GM12891 (cell line): Measurements from ENCODE around the gene APBA2. TPM values are rescaled to one million over a fixed set of nuclear protein-coding genes. Genes with fewer than 3 reads are reported as not detected.
"Not testable (repeated sequence)": the region's sequence is repeated elsewhere in the genome, so short reads cannot be mapped to it uniquely, and the experiment has no call there.

ENCODE experiments used
- DNase-seq: peaks from one replicate; pipeline ENCODE4 v3.0.0; 2011; ENCODE audit warnings: low spot score; ENCODE audit not compliant: insufficient read length
- FAIRE-seq: peaks from 2 replicates; lab custom pipeline; 2011; peaks lifted over from hg19 to GRCh38; lab: Jason Lieb, UNC
- PAX5 ChIP-seq: IDR thresholded peaks from 2 replicates; pipeline ENCODE4 v1.6.1; 2011; ENCODE audit warnings: low read length, moderate library complexity, mild to moderate bottlenecking; ENCODE audit not compliant: insufficient read depth, severe bottlenecking
- POLR2A ChIP-seq: IDR thresholded peaks from 2 replicates; pipeline ENCODE4 v1.6.1; 2011; ENCODE audit warnings: low read depth, low read length, control low read depth
- POLR2AphosphoS5 ChIP-seq: IDR thresholded peaks from 2 replicates; pipeline ENCODE4 v1.6.1; 2011; ENCODE audit warnings: low read depth, low read length, control low read depth
- POU2F2 ChIP-seq: IDR thresholded peaks from 2 replicates; pipeline ENCODE4 v1.6.1; 2011; ENCODE audit warnings: low read depth, mild to moderate bottlenecking, control low read depth, low read length, moderate library complexity
- SPI1 ChIP-seq: IDR thresholded peaks from 2 replicates; pipeline ENCODE4 v1.6.1; 2011; ENCODE audit warnings: low read depth, low read length, control low read depth
- TAF1 ChIP-seq: IDR thresholded peaks from 2 replicates; pipeline ENCODE4 v1.6.1; 2011; ENCODE audit warnings: low read depth, low read length, control low read depth
- polyA plus RNA-seq: library from polyadenylated mRNA; unstranded; fragments of >200 nt; gene quantifications from one replicate; pipeline ENCODE4 v1.2.1, GENCODE V29; 2012; ENCODE audit warnings: low read depth, missing spikeins, inconsistent platforms; ENCODE audit not compliant: missing spikeins

Gene APBA2
- 0.06 TPM for polyA plus RNA-seq

DNA sequence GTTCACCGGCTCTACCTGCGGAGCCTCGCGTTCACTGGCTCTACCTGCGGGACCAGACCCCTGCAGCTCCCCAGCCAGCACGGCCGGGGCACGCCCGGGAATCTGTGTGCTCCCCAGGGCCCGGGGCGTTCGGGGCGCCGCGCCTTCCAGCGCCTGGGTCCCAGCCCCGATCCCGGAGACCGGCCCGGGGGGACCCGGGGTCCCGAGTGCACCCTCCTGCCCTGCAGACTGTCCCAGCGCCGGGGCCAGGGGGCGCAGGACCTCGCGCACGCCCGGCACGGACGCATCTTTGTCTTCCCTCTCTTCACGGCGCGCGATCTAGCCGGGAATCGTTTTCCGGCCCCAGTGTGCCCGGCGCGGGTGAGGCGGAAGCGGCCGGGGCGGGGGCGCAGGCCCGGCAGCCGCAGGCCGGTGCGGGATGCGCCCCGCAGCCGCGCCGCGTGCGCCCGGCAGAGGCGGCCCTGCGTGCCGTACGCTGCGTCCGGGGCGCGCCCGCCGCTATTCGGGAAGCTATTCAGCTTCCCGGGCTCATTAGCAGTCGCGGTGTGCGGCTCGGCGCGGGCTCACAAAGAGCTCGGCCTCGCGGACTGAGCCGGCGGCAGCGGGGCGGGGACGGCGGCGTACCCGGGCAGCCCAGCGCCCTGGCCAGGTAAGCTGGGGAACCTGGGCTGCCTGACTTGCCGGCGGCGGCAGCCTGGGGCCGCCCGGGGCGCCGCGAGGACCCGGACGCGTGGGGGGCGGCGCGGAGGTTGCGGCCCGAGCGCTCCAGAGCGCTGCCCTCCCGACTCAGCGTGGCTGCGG lies at the start of gene APBA2:
APBA2 (plus strand) TSS at position 345 of the 801 bp plus-strand sequence. CDS start 167,911 bp downstream, outside the sequence.
- no peak for TF ChIP-seq POLR2A
- no peak for TF ChIP-seq SPI1
- DNase-seq (no peak), FAIRE-seq (no peak)

DNA sequence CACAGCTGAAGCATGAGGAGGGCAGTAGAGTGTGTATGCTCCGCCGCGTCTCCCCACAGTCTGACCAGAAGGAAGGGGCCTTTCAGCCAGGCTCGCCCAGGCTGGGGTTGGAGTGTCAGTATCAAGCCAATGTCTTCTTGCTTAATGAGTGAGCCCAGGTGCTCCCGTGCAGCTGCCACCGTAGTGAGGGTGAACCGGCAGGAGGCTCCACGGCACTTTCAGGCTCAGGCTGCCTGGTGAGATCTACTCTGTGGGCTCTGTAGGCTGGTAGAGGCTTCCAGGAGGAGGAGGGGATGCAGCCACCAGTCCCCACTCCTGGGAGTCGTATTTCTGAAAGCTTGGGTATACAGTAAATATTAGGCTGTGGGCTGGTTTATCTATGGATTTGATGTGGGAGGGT lies 45.5 kb upstream of the APBA2 start:
- FAIRE-seq, DNase-seq: not testable (repeated sequence)

DNA sequence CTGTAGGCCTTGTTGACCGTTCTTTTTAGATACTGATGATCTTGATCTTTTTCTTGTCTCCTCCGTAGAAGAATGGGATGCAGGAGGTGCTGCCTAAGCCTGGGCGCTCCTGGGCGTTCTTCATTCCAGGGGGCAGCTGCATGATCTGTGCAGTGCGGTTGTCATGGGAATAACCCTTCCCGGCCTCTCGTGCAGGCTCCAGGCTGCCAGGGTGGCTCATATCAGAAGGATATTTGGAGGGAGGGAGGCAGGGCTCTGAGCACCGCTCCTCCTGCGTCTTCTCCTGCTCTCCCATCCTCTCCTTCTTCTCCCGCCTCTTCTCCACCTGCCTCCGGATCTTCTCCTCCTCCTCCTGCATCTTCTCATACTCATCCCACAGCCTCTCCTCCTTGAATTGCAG lies 43.6 kb upstream of the APBA2 start:
- DNase-seq, FAIRE-seq: not testable (repeated sequence)

DNA sequence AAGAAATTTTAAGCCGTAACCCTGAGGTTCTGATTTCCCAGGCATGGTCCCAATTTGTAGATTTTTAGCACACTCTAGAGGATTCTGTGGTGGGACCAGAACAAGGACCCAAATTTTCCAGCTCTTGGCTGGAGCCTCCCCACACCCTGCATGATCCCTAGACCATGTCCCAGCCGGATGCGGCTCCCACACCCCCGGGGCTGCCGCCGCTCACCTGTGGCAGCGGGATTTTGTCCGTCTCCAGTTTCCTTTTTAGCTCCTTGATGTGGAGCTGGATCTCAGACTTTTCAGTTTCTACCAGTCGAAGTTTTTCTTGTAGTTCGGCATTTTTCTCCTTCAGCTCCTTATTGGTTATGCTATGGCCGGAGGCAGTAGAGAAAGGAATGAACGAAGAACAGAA lies 42.3 kb upstream of the APBA2 start:
- not testable (repeated sequence) for DNase-seq, FAIRE-seq

DNA sequence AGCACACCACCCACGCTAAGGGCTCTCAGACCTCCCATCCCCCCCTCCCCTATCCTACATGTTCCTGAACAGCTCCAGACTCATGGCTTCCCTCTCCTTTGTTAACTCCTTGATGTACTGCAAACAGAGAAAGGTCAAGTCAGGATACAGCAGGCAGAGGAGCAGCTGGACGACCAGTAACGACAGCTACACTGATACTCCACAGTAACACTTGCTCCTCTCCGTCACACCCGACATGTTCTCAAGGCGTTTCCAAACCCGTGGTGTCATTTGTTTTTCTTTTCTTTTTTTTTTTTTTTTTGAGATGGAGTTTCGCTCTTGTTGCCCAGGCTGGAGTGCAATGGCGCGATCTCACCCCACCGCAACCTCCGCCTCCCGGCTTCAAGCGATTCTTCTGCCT lies 41.6 kb upstream of the APBA2 start:
- not testable (repeated sequence) for FAIRE-seq, DNase-seq

DNA sequence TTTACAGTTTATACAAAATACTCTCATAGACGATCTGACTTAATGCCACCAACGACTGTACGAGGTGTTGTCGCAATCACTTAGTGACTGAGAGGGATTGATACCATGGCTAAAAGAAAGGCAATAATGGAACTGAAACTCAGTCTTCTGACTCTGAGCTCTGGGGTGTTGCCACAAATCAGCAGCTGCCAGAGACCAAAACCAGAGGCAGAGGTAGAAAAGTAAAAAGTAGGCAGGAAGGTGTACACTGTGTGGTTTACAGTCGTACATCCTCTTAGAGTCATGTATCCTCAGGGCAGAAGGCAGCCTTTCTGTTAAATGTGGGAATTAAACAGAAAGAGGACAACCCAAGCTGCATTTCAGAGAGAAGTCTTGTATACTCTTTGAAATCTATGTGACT lies 38.5 kb upstream of the APBA2 start:
- DNase-seq, FAIRE-seq: not testable (repeated sequence)

DNA sequence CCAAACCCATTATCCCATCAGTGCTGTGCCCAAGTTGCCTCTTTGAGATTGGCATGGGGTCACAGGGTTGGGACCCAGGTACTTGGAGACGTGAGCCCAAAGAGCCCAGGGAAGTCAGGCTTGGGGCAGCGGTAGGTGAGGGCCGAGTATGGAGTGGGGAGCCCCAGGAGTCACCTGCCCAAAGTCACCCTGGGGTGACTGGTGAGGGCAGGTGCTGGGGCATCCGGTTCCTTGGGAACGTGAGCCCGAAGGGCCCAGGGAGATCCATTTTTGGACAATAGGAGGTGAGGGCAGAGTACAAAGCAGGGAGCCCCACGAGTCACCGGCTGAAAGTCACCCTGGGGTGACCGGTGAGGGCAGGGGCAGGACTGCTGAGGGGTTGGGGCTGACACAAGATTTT lies 37.8 kb upstream of the APBA2 start:
- not testable (repeated sequence) for FAIRE-seq, DNase-seq

DNA sequence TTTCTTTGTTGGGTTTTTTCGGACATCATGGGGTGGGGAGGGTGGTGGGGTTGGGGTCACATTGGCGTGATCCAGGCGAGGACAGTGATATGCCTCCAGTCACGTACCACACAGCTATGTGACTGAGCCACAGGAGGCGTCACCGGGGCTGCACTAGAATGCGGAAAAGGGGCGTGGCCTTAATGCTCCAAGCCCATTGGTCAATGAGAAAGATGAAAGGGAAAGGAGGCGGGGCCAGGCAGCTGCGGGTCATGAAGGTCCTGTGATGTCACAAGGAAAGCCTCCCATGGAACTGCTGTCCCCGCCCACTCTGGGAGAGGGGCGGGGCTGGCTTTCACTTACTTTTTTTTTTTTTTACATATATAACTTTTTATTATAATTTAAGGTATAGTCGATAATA lies 37.3 kb upstream of the APBA2 start, which contains the start of gene GOLGA6L7:
GOLGA6L7 (minus strand) TSS at position 124 of the 400 bp plus-strand sequence; CDS start at position 29, 95 bp downstream.
- DNase-seq, FAIRE-seq: not testable (repeated sequence)

DNA sequence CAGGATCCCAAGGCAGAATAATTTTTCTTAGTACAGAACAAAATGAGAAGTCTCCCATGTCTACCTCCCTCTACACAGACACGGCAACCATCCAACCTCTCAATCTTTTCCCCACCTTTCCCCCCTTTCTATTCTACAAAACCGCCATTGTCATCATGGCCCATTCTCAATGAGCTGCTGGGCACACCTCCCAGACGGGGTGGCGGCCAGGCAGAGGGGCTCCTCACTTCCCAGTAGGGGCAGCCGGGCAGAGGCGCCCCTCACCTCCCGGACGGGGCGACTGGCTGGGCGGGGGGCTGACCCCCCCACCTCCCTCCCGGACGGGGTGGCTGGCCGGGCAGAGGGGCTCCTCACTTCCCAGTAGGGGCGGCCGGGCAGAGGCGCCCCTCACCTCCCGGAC lies 36.5 kb upstream of the APBA2 start:
- not testable (repeated sequence) for FAIRE-seq, DNase-seq

DNA sequence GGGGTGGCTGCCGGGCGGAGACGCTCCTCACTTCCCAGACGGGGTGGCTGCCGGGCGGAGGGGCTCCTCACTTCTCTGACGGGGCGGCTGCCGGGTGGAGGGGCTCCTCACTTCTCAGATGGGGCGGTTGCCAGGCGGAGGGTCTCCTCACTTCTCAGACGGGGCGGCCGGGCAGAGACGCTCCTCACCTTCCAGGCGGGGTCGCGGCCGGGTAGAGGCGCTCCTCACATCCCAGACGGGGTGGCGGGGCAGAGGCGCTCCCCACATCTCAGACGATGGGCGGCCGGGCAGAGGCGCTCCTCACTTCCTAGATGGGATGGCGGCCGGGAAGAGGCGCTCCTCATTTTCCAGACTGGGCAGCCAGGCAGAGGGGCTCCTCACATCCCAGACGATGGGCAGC lies 36.0 kb upstream of the APBA2 start:
- not testable (repeated sequence) for DNase-seq, FAIRE-seq

DNA sequence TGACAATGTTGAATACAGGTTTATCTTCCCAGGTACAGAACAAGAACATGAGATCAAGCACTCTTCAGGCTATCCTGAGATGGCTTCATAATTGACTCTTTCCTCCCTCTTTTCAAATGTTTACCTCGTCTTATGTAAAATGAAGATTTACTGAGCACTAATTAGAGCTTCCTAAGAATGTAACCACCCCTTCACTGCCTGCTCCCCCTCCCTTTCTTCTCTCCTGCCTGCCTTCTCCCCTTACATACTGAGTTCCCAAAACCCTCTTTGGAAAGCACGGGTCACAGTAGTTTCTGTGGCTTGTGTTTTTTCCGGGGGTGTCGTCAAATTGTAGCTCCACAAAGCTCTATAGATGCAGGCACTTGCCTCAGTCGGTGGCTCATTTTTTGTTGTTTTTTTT lies 32.1 kb upstream of the APBA2 start:
- DNase-seq, FAIRE-seq: not testable (repeated sequence)

DNA sequence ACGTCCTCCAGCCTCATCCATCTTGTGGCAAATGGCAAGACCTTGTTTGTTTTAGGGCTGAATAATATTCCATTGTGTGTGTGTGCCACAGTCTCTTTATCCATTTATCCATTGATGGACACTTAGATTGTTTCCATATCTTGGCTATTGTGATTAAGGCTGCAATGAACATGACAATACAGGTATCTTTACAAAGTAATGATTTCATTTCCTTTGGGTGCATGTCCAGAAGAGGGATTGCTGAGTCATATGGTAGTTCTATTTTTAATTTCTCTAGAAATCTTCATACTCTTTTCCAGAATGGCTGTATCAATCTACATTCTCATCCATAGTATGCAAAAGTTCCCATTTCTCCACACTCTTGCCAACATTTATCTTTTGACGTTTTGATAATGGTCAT lies 31.2 kb upstream of the APBA2 start:
- not testable (repeated sequence) for DNase-seq, FAIRE-seq

DNA sequence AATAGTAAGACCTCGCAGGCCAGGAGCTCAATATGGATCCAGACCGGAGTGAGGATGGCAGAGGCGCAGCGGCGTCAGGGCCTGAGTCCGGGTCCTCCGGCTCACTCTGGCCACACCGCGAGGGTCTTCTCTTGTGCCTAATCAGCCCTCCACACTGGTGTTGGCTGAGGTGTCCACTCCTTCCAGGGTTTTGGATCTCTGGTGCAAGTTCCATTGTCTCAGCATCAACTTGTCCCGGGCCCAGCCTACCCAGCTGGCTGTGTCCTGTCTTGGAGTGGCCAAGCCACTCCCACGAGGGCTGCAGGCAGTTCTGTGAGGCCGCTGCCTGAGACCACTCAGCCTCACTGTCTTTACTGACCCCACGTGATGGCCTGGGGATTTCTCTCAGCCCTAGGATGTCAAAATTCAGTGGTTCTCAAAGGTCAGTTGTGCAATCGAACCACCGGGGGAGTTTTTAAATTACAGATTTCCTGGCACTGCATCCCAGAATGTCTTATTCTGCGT lies 24.7 kb upstream of the APBA2 start:
- TF ChIP-seq POLR2A (no peak), PAX5 (no peak), SPI1 (no peak), POLR2AphosphoS5 (no peak), POU2F2 (no peak), TAF1 (no peak)
- FAIRE-seq, result no peak
- DNase-seq, result no peak

DNA sequence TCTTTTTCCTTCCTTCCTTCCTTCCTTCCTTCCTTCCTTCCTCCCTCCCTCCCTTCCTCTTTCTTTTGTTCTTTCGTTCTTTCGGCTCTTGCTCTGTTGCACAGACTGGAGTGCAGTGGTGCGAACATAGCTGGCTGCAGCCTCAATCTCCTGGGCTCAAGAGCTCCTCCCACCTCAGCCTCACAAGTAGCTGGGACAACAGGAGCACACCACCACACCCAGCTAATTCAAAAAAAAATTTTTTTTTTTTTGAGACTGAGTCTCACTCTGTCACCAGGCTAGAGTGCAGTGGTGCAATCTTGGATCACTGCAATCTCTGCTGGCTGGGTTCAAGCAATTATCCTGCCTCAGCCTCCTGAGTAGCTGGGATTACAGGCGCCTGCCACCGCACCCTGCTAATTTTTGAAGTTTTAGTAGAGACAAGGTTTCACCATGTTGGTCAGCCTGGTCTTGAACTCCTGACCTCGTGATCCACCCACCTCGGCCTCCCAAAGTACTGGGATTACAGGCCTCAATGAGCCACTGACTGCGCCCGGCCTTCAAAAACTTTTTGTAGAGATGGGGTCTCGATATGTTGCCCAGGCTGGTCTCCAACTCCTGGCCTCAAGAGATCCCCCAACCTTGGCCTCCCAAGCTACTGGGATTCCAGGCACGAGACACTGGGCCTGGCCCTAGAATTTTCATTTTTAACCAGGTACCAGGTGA lies 24.0 kb upstream of the APBA2 start:
- not testable (repeated sequence) for FAIRE-seq

More for the DNA sequence above, 24.0 kb upstream of the APBA2 start:
- not testable (repeated sequence) for DNase-seq
